Mesodermal cell (in vitro differentiated cells): ENCODE data around the gene TMEM51.

Experiments
- H3K27ac ChIP-seq: 2 replicates; pipeline ENCODE4 v1.7.0; 2013; ENCODE audit warnings: mild to moderate bottlenecking, low read depth, low read length, moderate library complexity; ENCODE audit not compliant: severe bottlenecking
- H3K36me3 ChIP-seq: 2 replicates; pipeline ENCODE4 v1.7.1; 2013; ENCODE audit warnings: mild to moderate bottlenecking, low read length, moderate library complexity; ENCODE audit not compliant: control insufficient read depth, insufficient read depth
- H3K4me1 ChIP-seq: one replicate; pipeline ENCODE4 v1.7.1; 2013; ENCODE audit warnings: mild to moderate bottlenecking, low read length; ENCODE audit not compliant: insufficient read depth, control insufficient read depth, poor library complexity, severe bottlenecking
- H3K4me3 ChIP-seq: 2 replicates; pipeline ENCODE4 v1.7.0; 2013; ENCODE audit warnings: low read length, control low read depth, mild to moderate bottlenecking; ENCODE audit not compliant: insufficient read depth, poor library complexity, severe bottlenecking; ENCODE audit errors: extremely low read depth
- H3K9me3 ChIP-seq: 2 replicates; pipeline ENCODE4 v1.7.1; 2013; ENCODE audit warnings: mild to moderate bottlenecking, low read length, moderate library complexity; ENCODE audit not compliant: control insufficient read depth
- WGBS, 2 experiments: methylation state at CpG; one replicate each; pipeline ENCODE4 v1.1.5; 2013; ENCODE audit warnings: missing lambda C conversion rate in 2 of 2; ENCODE audit not compliant: insufficient coverage in 2 of 2; 5-methylcytosine and 5-hydroxymethylcytosine counted together

Gene TMEM51

GRCh38 chr1:15115542-15116330 is 37.8 kb upstream of the TMEM51 start:
- Histone ChIP-seq H3K9me3 (no peaks in the 10 kb centered on the region), H3K36me3 (no peaks in the 10 kb centered on the region), H3K4me3 (no peak overlapping the region), H3K27ac (no peak overlapping the region), H3K4me1 (peaks cover 2% of the 10 kb centered on the region)
- 91 to 94% methylated on average over 11 to 12 of the region's 15 CpGs for WGBS, 2 experiments

- Histone ChIP-seq H3K4me3 (no peak overlapping the region), H3K27ac (no peak overlapping the region), H3K4me1 (peaks cover 2% of the 10 kb centered on the region), H3K9me3 (no peaks in the 10 kb centered on the region), H3K36me3 (no peaks in the 10 kb centered on the region)
- WGBS, 2 experiments, result 81 to 86% methylated on average over 5 of the region's 5 CpGs
Measured at GRCh38 chr1:15116966-15117365, 36.6 kb upstream of the TMEM51 start.

- WGBS, 2 experiments, result 77 to 93% methylated on average over 5 to 7 of the region's 8 CpGs
- no peaks in the 10 kb centered on the region for H3K4me1 ChIP-seq
- no peaks in the 10 kb centered on the region for H3K9me3 ChIP-seq
- H3K36me3 ChIP-seq, result no peaks in the 10 kb centered on the region
- H3K27ac ChIP-seq, result no peak overlapping the region
- H3K4me3 ChIP-seq, result no peak overlapping the region
Measured at GRCh38 chr1:15117671-15118325, 35.7 kb upstream of the TMEM51 start.

GRCh38 chr1:15118579-15118978 is 35.0 kb upstream of the TMEM51 start:
- no peaks in the 10 kb centered on the region for H3K4me1 ChIP-seq
- H3K9me3 ChIP-seq, result no peaks in the 10 kb centered on the region
- no peak overlapping the region for H3K4me3 ChIP-seq
- WGBS, 2 experiments, result 87 to 97% methylated on average over 5 to 6 of the region's 8 CpGs
- H3K27ac ChIP-seq, result no peak overlapping the region
- H3K36me3 ChIP-seq, result no peaks in the 10 kb centered on the region

- WGBS, 2 experiments, result 89 to 95% methylated on average over 9 to 10 of the region's 13 CpGs
- Histone ChIP-seq H3K4me1 (no peaks in the 10 kb centered on the region), H3K27ac (no peak overlapping the region)
Measured at GRCh38 chr1:15120251-15120945, 33.1 kb upstream of the TMEM51 start.

GRCh38 chr1:15122331-15122730 is 31.2 kb upstream of the TMEM51 start:
- no peaks in the 10 kb centered on the region for H3K36me3 ChIP-seq
- WGBS, 2 experiments, result 70 to 75% methylated on average over 6 to 7 of the region's 7 CpGs
- no peaks in the 10 kb centered on the region for H3K9me3 ChIP-seq

More at GRCh38 chr1:15120251-15120945, 33.1 kb upstream of the TMEM51 start:
- Histone ChIP-seq H3K4me3 (no peak overlapping the region), H3K9me3 (no peaks in the 10 kb centered on the region), H3K36me3 (no peaks in the 10 kb centered on the region)

GRCh38 chr1:15123270-15123669 is 30.3 kb upstream of the TMEM51 start:
- 83 to 100% methylated on average over 2 of the region's 5 CpGs for WGBS, 2 experiments
- Histone ChIP-seq H3K9me3 (no peaks in the 10 kb centered on the region), H3K36me3 (no peaks in the 10 kb centered on the region), H3K4me1 (no peaks in the 10 kb centered on the region), H3K4me3 (no peak overlapping the region), H3K27ac (no peak overlapping the region)

More at GRCh38 chr1:15122331-15122730, 31.2 kb upstream of the TMEM51 start:
- Histone ChIP-seq H3K27ac (no peak overlapping the region), H3K4me3 (no peak overlapping the region), H3K4me1 (no peaks in the 10 kb centered on the region)

GRCh38 chr1:15123925-15124324 is 29.6 kb upstream of the TMEM51 start:
- Histone ChIP-seq H3K9me3 (no peaks in the 10 kb centered on the region), H3K36me3 (no peaks in the 10 kb centered on the region), H3K4me3 (no peak overlapping the region), H3K27ac (no peak overlapping the region), H3K4me1 (no peaks in the 10 kb centered on the region)
- WGBS, 2 experiments, result 91 to 97% methylated on average over 4 to 8 of the region's 9 CpGs

GRCh38 chr1:15124362-15125100 is 29.0 kb upstream of the TMEM51 start:
- 93 to 97% methylated on average over 11 to 15 of the region's 25 CpGs for WGBS, 2 experiments

GRCh38 chr1:15125101-15125745 is 28.3 kb upstream of the TMEM51 start:
- peaks cover 6% of the 10 kb centered on the region for H3K9me3 ChIP-seq
- no peaks in the 10 kb centered on the region for H3K36me3 ChIP-seq
- H3K27ac ChIP-seq, result no peak overlapping the region
- WGBS, 2 experiments, result 85 to 92% methylated on average over 6 to 7 of the region's 7 CpGs
- no peaks in the 10 kb centered on the region for H3K4me1 ChIP-seq
- H3K4me3 ChIP-seq, result no peak overlapping the region

More at GRCh38 chr1:15124362-15125100, 29.0 kb upstream of the TMEM51 start:
- Histone ChIP-seq H3K9me3 (no peaks in the 10 kb centered on the region), H3K4me3 (no peak overlapping the region), H3K27ac (no peak overlapping the region), H3K4me1 (no peaks in the 10 kb centered on the region), H3K36me3 (no peaks in the 10 kb centered on the region)
